B cell (primary cell): ENCODE measurements around the gene SNTG2. TPM values are rescaled to one million over a fixed set of nuclear protein-coding genes. Genes with fewer than 3 reads are reported as not detected.

Source experiments
- ATAC-seq: fragments of 200-7000 bp; cut with Tn5 transposase; one replicate; pipeline ENCODE4 v1.10.0; 2021; ENCODE audit warnings: low read depth, mild to moderate bottlenecking, moderate number of reproducible peaks, moderate library complexity
- CTCF ChIA-PET: fragments of 350-600 bp; sonication (Branson Sonifier 250); formaldehyde crosslinking; loops from one replicate; lab custom pipeline; 2021; ENCODE audit warnings: antibody characterized with exemption, inconsistent platforms; lab: Charles Lee
- POLR2A ChIA-PET: fragments of 350-600 bp; sonication (Branson Sonifier 250); formaldehyde crosslinking; loops from one replicate; lab custom pipeline; 2021; ENCODE audit warnings: antibody characterized with exemption; lab: Charles Lee
- DNase-seq: peaks from one replicate; pipeline ENCODE4 v3.0.0; 2013
- H2AFZ ChIP-seq: 2 replicates; pipeline ENCODE4 v1.6.1; 2012; ENCODE audit warnings: mild to moderate bottlenecking, low read depth, low read length; ENCODE audit not compliant: insufficient read depth, poor library complexity, severe bottlenecking
- H3K27ac ChIP-seq, 2 donors: 1 replicate in 1 of 2; 2 replicates in 1 of 2; pipeline ENCODE4 v1.5.1; 2012 to 2013; ENCODE audit warnings: low read length in 2 of 2, mild to moderate bottlenecking in 2 of 2, moderate library complexity in 1 of 2
- H3K27me3 ChIP-seq, 4 experiments: fragments of 200-600 bp in 1 of 4; sonication (generic) in 1 of 4; replicated peaks in 1 of 4; 1 replicate in 2 of 4; 2 replicates in 2 of 4; pipeline versions ENCODE4 v1.6.1 to v1.7.0; 2013 to 2016; ENCODE audit warnings: low read length in 3 of 4, mild to moderate bottlenecking in 2 of 4, mixed read lengths in 1 of 4, moderate library complexity in 1 of 4; ENCODE audit not compliant: insufficient read depth in 4 of 4, control insufficient read depth in 3 of 4; ENCODE audit errors: control extremely low read depth in 1 of 4
- H3K36me3 ChIP-seq, 2 experiments: replicated peaks in 1 of 2; 1 replicate in 1 of 2; 2 replicates in 1 of 2; pipeline versions ENCODE4 v1.6.1 to v1.7.1; 2013; ENCODE audit warnings: low read length in 1 of 2; ENCODE audit not compliant: insufficient read depth in 2 of 2, control insufficient read depth in 1 of 2; ENCODE audit errors: control extremely low read depth in 1 of 2, extremely low read depth in 1 of 2
- H3K4me1 ChIP-seq, 2 donors: fragments of 200-600 bp in 1 of 2; sonication (generic) in 1 of 2; 1 replicate in 1 of 2; 2 replicates in 1 of 2; pipeline versions ENCODE4 v1.5.1 to v1.6.1; 2013 to 2017; ENCODE audit warnings: low read length in 2 of 2; ENCODE audit not compliant: control insufficient read depth in 2 of 2, insufficient read depth in 2 of 2
- H3K4me2 ChIP-seq: replicated peaks from 2 replicates; pipeline ENCODE3; 2012; ENCODE audit warnings: mild to moderate bottlenecking, low read depth, low read length; ENCODE audit not compliant: poor library complexity, severe bottlenecking
- H3K4me3 ChIP-seq, 5 experiments: fragments of 200-600 bp in 1 of 5; sonication (generic) in 1 of 5; 1 replicate in 3 of 5; 2 replicates in 2 of 5; pipeline versions ENCODE4 v1.5.1 to v1.7.0; 2011 to 2016; ENCODE audit warnings: low read length in 4 of 5, mild to moderate bottlenecking in 4 of 5, low read depth in 2 of 5, control low read depth in 1 of 5, moderate library complexity in 1 of 5; ENCODE audit not compliant: insufficient read depth in 1 of 5; ENCODE audit errors: control extremely low read depth in 1 of 5, extremely low read depth in 1 of 5
- H3K79me2 ChIP-seq: fragments of 200-600 bp; sonication (generic); one replicate; pipeline ENCODE4 v1.6.0; 2016; ENCODE audit warnings: low read length; ENCODE audit not compliant: control insufficient read depth, insufficient read depth
- H3K9ac ChIP-seq: fragments of 200-600 bp; sonication (generic); 2 replicates; pipeline ENCODE4 v1.6.1; 2017; ENCODE audit warnings: mild to moderate bottlenecking, low read length, moderate library complexity
- H3K9me3 ChIP-seq, 3 donors: one replicate each; pipeline versions ENCODE4 v1.6.1 to v1.7.1; 2013; ENCODE audit warnings: low read length in 2 of 3; ENCODE audit not compliant: control insufficient read depth in 2 of 3, insufficient read depth in 1 of 3; ENCODE audit errors: control extremely low read depth in 1 of 3
- H4K20me1 ChIP-seq: 2 replicates; pipeline ENCODE4 v1.6.0; 2012; ENCODE audit warnings: mild to moderate bottlenecking, low read length; ENCODE audit not compliant: insufficient read depth, control insufficient read depth, poor library complexity, severe bottlenecking
- H3K27ac Mint-ChIP-seq: one replicate; pipeline ENCODE4 v1.8.0; 2021; ENCODE audit warnings: mixed read lengths
- H3K27me3 Mint-ChIP-seq: one replicate; pipeline ENCODE4 v1.8.0; 2021; ENCODE audit warnings: mixed read lengths
- H3K4me1 Mint-ChIP-seq: one replicate; pipeline ENCODE4 v1.8.0; 2021; ENCODE audit warnings: mixed read lengths
- H3K4me3 Mint-ChIP-seq: one replicate; pipeline ENCODE4 v1.8.0; 2021; ENCODE audit warnings: mixed read lengths
- H3K9me3 Mint-ChIP-seq: one replicate; pipeline ENCODE4 v1.8.0; 2022; ENCODE audit warnings: mixed read lengths; ENCODE audit not compliant: insufficient read depth
- CTCF ChIP-seq: fragments of 200-600 bp; IDR thresholded peaks from one replicate; pipeline ENCODE4 v1.8.0; 2022; ENCODE audit warnings: antibody characterized with exemption, mild to moderate bottlenecking
- EZH2 ChIP-seq: IDR thresholded peaks from 2 replicates; pipeline ENCODE4 v1.6.1; 2012; ENCODE audit warnings: borderline replicate concordance, low read depth, mild to moderate bottlenecking, moderate library complexity, low read length; ENCODE audit not compliant: insufficient read depth, poor library complexity, severe bottlenecking
- WGBS: methylation state at CpG from one replicate; pipeline ENCODE4 v1.1.5; 2013; ENCODE audit warnings: missing lambda C conversion rate; ENCODE audit not compliant: insufficient coverage; 5-methylcytosine and 5-hydroxymethylcytosine counted together
- intact Hi-C: fragments of 100-400 bp; cut with micrococcal nuclease; formaldehyde crosslinking; loops from one replicate; pipeline ENCODE4 v1.10.0; 2022
- polyA plus RNA-seq: library from polyadenylated mRNA; depleted of rRNA; stranded (reverse); fragments of >200 nt; gene quantifications from 2 replicates; pipeline ENCODE4 v1.2.3, GENCODE V29; 2012
- total RNA-seq, 2 donors: library from RNA; stranded (reverse); fragments of 120-200 nt in 1 of 2; gene quantifications; 1 replicate in 1 of 2; 2 replicates in 1 of 2; pipeline versions ENCODE4 v1.2.3 to v1.2.4, GENCODE V29; 2013 to 2022

The SNTG2 gene
- total and polyA plus RNA-seq, 2 donors (not counting 1 experiment from before 2014, with no cell fraction given): 2.1 to 2.4 TPM

- H3K4me3 Mint-ChIP-seq: no peak overlapping the region
- no peak for TF ChIP-seq CTCF
- TF ChIP-seq EZH2: no peak
- no peak overlapping the region for H3K27ac Mint-ChIP-seq
- peaks cover 6% of the 10 kb centered on the region for H3K4me1 Mint-ChIP-seq
- CTCF ChIA-PET: interaction anchor here (0.6 to 1.8 kb wide), 5 partner anchors 10 to 405 kb away, joined by 3 to 7 read pairs (median 3); no protein-coding TSS in a partner anchor
- intact Hi-C loops: no loop called here
- WGBS: 94% methylated on average over 7 of the region's 7 CpGs
- peaks cover 11% of the 10 kb centered on the region for H3K27me3 Mint-ChIP-seq
- Histone ChIP-seq H3K27ac (no peak overlapping the region), H3K27me3 (no peaks in the 10 kb centered on the region), H3K4me3 (no peak overlapping the region), H2AFZ (no peak overlapping the region), H3K4me2 (no peak overlapping the region), H3K4me1 (peaks cover 3 to 7% of the 10 kb centered on the region in 2 donors), H3K9ac (no peak overlapping the region), H3K36me3 (no peaks in the 10 kb centered on the region), H3K79me2 (no peaks in the 10 kb centered on the region), H3K9me3 (no peaks in the 10 kb centered on the region), H4K20me1 (no peaks in the 10 kb centered on the region)
- ATAC-seq (no peak), DNase-seq (no peak)
- H3K9me3 Mint-ChIP-seq: peaks cover 9% of the 10 kb centered on the region
- POLR2A ChIA-PET: no interaction called here
These were observed 190.4 kb downstream of the SNTG2 start for GRCh38 chr2:1141079-1141478.

GRCh38 chr2:1143129-1143528 lies 192.5 kb downstream of the SNTG2 start:
- H3K36me3 ChIP-seq: no peaks in the 10 kb centered on the region
- H3K27ac ChIP-seq: no peak overlapping the region
- ChIA-PET POLR2A (no interaction called here), CTCF (no interaction called here)
- no peak overlapping the region for H2AFZ ChIP-seq
- H3K9me3 Mint-ChIP-seq: peaks cover 9% of the 10 kb centered on the region
- TF ChIP-seq EZH2 (no peak), CTCF (no peak)
- H3K9me3 ChIP-seq: no peaks in the 10 kb centered on the region
- H4K20me1 ChIP-seq: no peaks in the 10 kb centered on the region
- H3K4me1 ChIP-seq: peaks cover 3 to 7% of the 10 kb centered on the region in 2 donors
- no peaks in the 10 kb centered on the region for H3K27me3 ChIP-seq
- H3K27ac Mint-ChIP-seq: no peak overlapping the region
- H3K4me2 ChIP-seq: no peak overlapping the region
- WGBS: 100% methylated on average over 1 of the region's 1 CpG
- DNase-seq (no peak), ATAC-seq (no peak)
- H3K9ac ChIP-seq: no peak overlapping the region
- H3K4me1 Mint-ChIP-seq: peaks cover 6% of the 10 kb centered on the region
- H3K4me3 ChIP-seq: no peak overlapping the region
- intact Hi-C loops: no loop called here
- H3K27me3 Mint-ChIP-seq: peaks cover 11% of the 10 kb centered on the region
- no peaks in the 10 kb centered on the region for H3K79me2 ChIP-seq
- no peak overlapping the region for H3K4me3 Mint-ChIP-seq
